IMR-90 (cell line): Measurements from ENCODE around the gene PDCD2L. TPM values are rescaled to one million over a fixed set of nuclear protein-coding genes. Genes with fewer than 3 reads are reported as not detected.

Experiments
- ATAC-seq: fragments of 200-7000 bp; cut with Tn5 transposase; 2 replicates; pipeline ENCODE4 v1.9.1; 2020; ENCODE audit warnings: low read depth, mild to moderate bottlenecking, moderate library complexity
- BruUV-seq: library from RNA; stranded (reverse); fragments of 400-500 nt; replicated peaks from 2 replicates; lab custom pipeline; 2021; lab: Mats Ljungman, UMichigan
- CTCF ChIA-PET: fragments of 300-600 bp; formaldehyde crosslinking; extraction: SDS; loops from one replicate; lab custom pipeline; 2021; ENCODE audit warnings: antibody characterized with exemption; lab: Yijun Ruan, JAX
- POLR2A ChIA-PET: fragments of 300-600 bp; sonication (Branson Sonifier 250); formaldehyde crosslinking; loops from one replicate; lab custom pipeline; 2022; ENCODE audit warnings: antibody characterized with exemption; ENCODE audit not compliant: unreplicated experiment; lab: Charles Lee
- DNase-seq: peaks from one replicate; pipeline ENCODE4 v3.0.0; 2013
- H2AFZ ChIP-seq: replicated peaks from 2 replicates; pipeline ENCODE3; 2013; ENCODE audit warnings: low read length, mild to moderate bottlenecking; ENCODE audit not compliant: poor library complexity
- H2AK5ac ChIP-seq: 2 replicates; pipeline ENCODE4 v1.6.1; 2013; ENCODE audit warnings: low read depth, low read length, inconsistent platforms
- H2AK9ac ChIP-seq: replicated peaks from 2 replicates; pipeline ENCODE3; 2013; ENCODE audit warnings: mild to moderate bottlenecking, low read depth, low read length, moderate library complexity; ENCODE audit not compliant: poor library complexity
- H2BK120ac ChIP-seq: 2 replicates; pipeline ENCODE4 v1.6.1; 2013; ENCODE audit warnings: low read depth, low read length, inconsistent platforms
- H2BK15ac ChIP-seq: 3 replicates; pipeline ENCODE4 v1.6.1; 2013; ENCODE audit warnings: low read depth, low read length, inconsistent platforms
- H2BK20ac ChIP-seq: 2 replicates; pipeline ENCODE4 v1.6.1; 2013; ENCODE audit warnings: low read depth, mild to moderate bottlenecking, inconsistent platforms, low read length, moderate library complexity
- H2BK5ac ChIP-seq: 2 replicates; pipeline ENCODE4 v1.6.1; 2013; ENCODE audit warnings: mild to moderate bottlenecking, low read depth, low read length, inconsistent platforms; ENCODE audit not compliant: poor library complexity, severe bottlenecking
- H3K14ac ChIP-seq: replicated peaks from 2 replicates; pipeline ENCODE4 v1.6.1; 2013; ENCODE audit warnings: low read depth, low read length, inconsistent platforms
- H3K18ac ChIP-seq: 2 replicates; pipeline ENCODE4 v1.6.1; 2013; ENCODE audit warnings: low read depth, low read length, control low read depth
- H3K23ac ChIP-seq: 2 replicates; pipeline ENCODE4 v1.6.1; 2013; ENCODE audit warnings: low read depth, low read length, inconsistent platforms
- H3K27ac ChIP-seq: 2 replicates; pipeline ENCODE4 v1.5.1; 2013; ENCODE audit warnings: mild to moderate bottlenecking, control low read depth, low read length; ENCODE audit not compliant: insufficient read depth
- H3K27me3 ChIP-seq: 2 replicates; pipeline ENCODE4 v1.6.1; 2013; ENCODE audit warnings: low read length; ENCODE audit not compliant: control insufficient read depth, insufficient read depth
- H3K36me3 ChIP-seq: 2 replicates; pipeline ENCODE4 v1.6.1; 2013; ENCODE audit warnings: low read length, mixed read lengths; ENCODE audit not compliant: control insufficient read depth, insufficient read depth
- H3K4ac ChIP-seq: 2 replicates; pipeline ENCODE4 v1.6.1; 2013; ENCODE audit warnings: low read depth, low read length, inconsistent platforms
- H3K4me1 ChIP-seq: 2 replicates; pipeline ENCODE4 v1.6.1; 2013; ENCODE audit warnings: low read length, mixed read lengths; ENCODE audit not compliant: control insufficient read depth, insufficient read depth
- H3K4me2 ChIP-seq: 2 replicates; pipeline ENCODE4 v1.6.1; 2013; ENCODE audit warnings: low read depth, mild to moderate bottlenecking, control low read depth, low read length, moderate library complexity
- H3K4me3 ChIP-seq: 2 replicates; pipeline ENCODE4 v1.5.1; 2013; ENCODE audit warnings: low read depth, mild to moderate bottlenecking, control low read depth, low read length, moderate library complexity; ENCODE audit not compliant: insufficient read depth
- H3K56ac ChIP-seq: 2 replicates; pipeline ENCODE4 v1.6.1; 2013; ENCODE audit warnings: low read length, inconsistent platforms; ENCODE audit not compliant: insufficient read depth; ENCODE audit errors: extremely low read depth
- H3K79me1 ChIP-seq, 2 experiments: 2 replicates each; pipeline ENCODE4 v1.6.1; 2013; ENCODE audit warnings: low read length in 2 of 2, inconsistent platforms in 1 of 2, low read depth in 1 of 2
- H3K9ac ChIP-seq: 2 replicates; pipeline ENCODE4 v1.6.1; 2013; ENCODE audit warnings: low read depth, low read length, control low read depth
- H3K9me1 ChIP-seq: 2 replicates; pipeline ENCODE4 v1.6.1; 2013; ENCODE audit warnings: low read length, inconsistent platforms; ENCODE audit not compliant: insufficient read depth
- H3K9me3 ChIP-seq: 2 replicates; pipeline ENCODE4 v1.6.1; 2013; ENCODE audit warnings: low read length; ENCODE audit not compliant: control insufficient read depth, insufficient read depth
- H4K20me1 ChIP-seq: 2 replicates; pipeline ENCODE4 v1.6.1; 2013; ENCODE audit warnings: low read length, inconsistent platforms; ENCODE audit not compliant: insufficient read depth
- H4K5ac ChIP-seq: 2 replicates; pipeline ENCODE4 v1.6.1; 2013; ENCODE audit warnings: mild to moderate bottlenecking, low read depth, low read length, control low read depth
- H4K8ac ChIP-seq, 2 experiments: 2 replicates each; pipeline ENCODE4 v1.6.1; 2013; ENCODE audit warnings: low read depth in 2 of 2, low read length in 2 of 2, control low read depth in 1 of 2, inconsistent platforms in 1 of 2
- H4K91ac ChIP-seq: 2 replicates; pipeline ENCODE4 v1.6.1; 2013; ENCODE audit warnings: low read depth, low read length, inconsistent platforms; ENCODE audit not compliant: insufficient read depth
- BHLHE40 ChIP-seq: fragments of 150-350 bp; IDR thresholded peaks from 2 replicates; pipeline ENCODE4 v1.6.1; 2016; ENCODE audit warnings: mild to moderate bottlenecking, low read depth, low read length
- CEBPB ChIP-seq: IDR thresholded peaks from 2 replicates; pipeline ENCODE4 v1.6.1; 2012; ENCODE audit warnings: low read depth, low read length, improper control_type of control experiment
- FOS ChIP-seq: fragments of 150-350 bp; IDR thresholded peaks from 2 replicates; pipeline ENCODE4 v1.6.1; 2016; ENCODE audit warnings: low read depth, low read length
- MAZ ChIP-seq: IDR thresholded peaks from 2 replicates; pipeline ENCODE4 v1.6.1; 2012; ENCODE audit warnings: low read depth, mild to moderate bottlenecking, low read length, improper control_type of control experiment, moderate library complexity, borderline replicate concordance
- POLR2A ChIP-seq: IDR thresholded peaks from 2 replicates; pipeline ENCODE4 v1.6.1; 2012; ENCODE audit warnings: mild to moderate bottlenecking, low read depth, low read length
- WGBS, 2 experiments: methylation state at CpG; one replicate each; pipeline versions ENCODE4 v1.1.5 to v1.1.7; 2013; ENCODE audit warnings: missing lambda C conversion rate in 2 of 2; ENCODE audit not compliant: insufficient read length in 1 of 2; ENCODE audit errors: extremely low coverage in 2 of 2; 5-methylcytosine and 5-hydroxymethylcytosine counted together
- dilution Hi-C: fragments of 300-500 bp; cut with HindIII; formaldehyde crosslinking; loops from one replicate; pipeline ENCODE4 v1.14.3; 2018; ENCODE audit warnings: low sequenced_read_pairs; ENCODE audit not compliant: unreplicated experiment
- in situ Hi-C: fragments of 300-500 bp; cut with MboI; formaldehyde crosslinking; loops from 3 replicates; pipeline ENCODE4 v1.14.3; 2019; ENCODE audit warnings: low sequenced_read_pairs, inconsistent platforms, mixed read lengths
- intact Hi-C: fragments of 100-400 bp; cut with micrococcal nuclease; formaldehyde crosslinking; loops from 2 replicates; pipeline ENCODE4 v1.10.0; 2022
- polyA plus RNA-seq, 3 experiments: library from polyadenylated mRNA; depleted of rRNA; stranded (reverse); fragments of >200 nt; gene quantifications; 2 replicates each; pipeline ENCODE4 v1.2.3, GENCODE V29; 2012; ENCODE audit warnings: low replicate concordance in 1 of 3
- total RNA-seq: library from RNA; depleted of rRNA; stranded (reverse); fragments of >200 nt; gene quantifications from 2 replicates; pipeline ENCODE4 v1.2.3, GENCODE V29; 2012; rRNA removed

Gene PDCD2L
- total and polyA plus RNA-seq, 2 of the 4 experiments (the other 2 are of a cell fraction), result 10.6 to 13.0 TPM

DNA sequence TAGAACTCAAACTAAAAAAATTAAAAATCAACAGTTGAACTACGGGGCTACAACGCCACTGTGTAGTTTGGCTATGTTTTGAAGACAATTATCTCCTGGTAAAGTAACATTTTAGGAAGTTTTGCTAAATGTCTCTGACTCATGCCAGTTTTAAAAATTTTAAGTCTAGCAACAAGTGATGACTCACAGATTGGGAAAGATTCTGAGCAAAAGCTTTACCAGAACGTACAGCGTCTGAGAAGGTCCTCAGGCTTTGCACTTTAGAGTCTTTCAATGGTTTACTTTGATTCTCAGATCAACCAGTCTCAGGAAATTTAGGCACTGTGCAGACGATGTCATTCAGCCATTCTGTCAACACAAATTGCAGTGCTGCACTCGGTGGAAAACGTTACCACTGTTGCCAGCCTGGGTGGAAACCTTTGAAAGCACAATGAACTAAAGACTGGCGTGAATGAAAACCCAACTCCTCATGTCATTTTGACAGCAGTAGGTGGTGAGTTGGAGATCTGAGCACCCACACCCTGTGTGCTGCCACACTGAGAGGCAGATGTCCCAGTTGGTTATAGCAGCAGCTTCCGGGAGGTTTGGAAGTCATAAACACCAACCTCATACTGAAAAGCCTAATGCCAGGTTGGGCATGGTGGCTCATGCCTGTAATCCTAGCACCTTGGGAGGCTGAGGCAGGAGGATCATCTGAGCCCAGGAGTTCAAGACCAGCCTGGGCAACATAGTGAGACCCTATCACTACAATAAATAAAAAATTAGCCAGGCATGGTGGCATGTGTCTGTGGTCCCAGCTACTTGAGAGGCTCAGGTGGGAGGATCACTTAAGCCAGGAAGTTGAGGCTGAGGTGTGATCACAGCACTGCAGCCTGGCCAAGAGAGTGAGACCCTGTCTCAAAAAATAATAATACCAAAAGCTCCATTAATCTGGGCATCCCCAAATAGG is 71.1 kb downstream of the PDCD2L start:
- in situ Hi-C loops, result no loop called here
- POLR2A ChIA-PET, result interaction anchor here (0.6 kb wide), 1 partner anchor 270 kb away, joined by 6 read pairs; no protein-coding TSS in a partner anchor
- peak; percentile 89 for ATAC-seq

More for the DNA sequence above, 71.1 kb downstream of the PDCD2L start:
- H3K4ac ChIP-seq, result peak overlapping the region; percentile 11
- H4K20me1 ChIP-seq, result peaks cover 12% of the 10 kb centered on the region
- H3K14ac ChIP-seq, result peak overlapping the region; percentile 47; the same call in 1 of the 2 replicates
- H3K27me3 ChIP-seq, result no peaks in the 10 kb centered on the region
- H3K9me1 ChIP-seq, result peaks cover 14% of the 10 kb centered on the region
- H4K91ac ChIP-seq, result peak overlapping the region; percentile 55
- H3K79me1 ChIP-seq, result peaks cover 4 to 32% of the 10 kb centered on the region in 2 experiments; a peak in 2 of 4 replicates
- peak overlapping the region; percentile 57 for H2BK5ac ChIP-seq
- H3K18ac ChIP-seq, result peak overlapping the region; percentile 10; the same call in 1 of the 2 replicates
- H4K8ac ChIP-seq, result peak overlapping the region in 1 of 2 experiments; percentile 42; a peak in 1 of 4 replicates
- no peak overlapping the region for H3K4me3 ChIP-seq
- dilution Hi-C loops (no loop called here), intact Hi-C loops (no loop called here)
- peak overlapping the region; percentile 1; the same call in 1 of the 2 replicates for H2BK120ac ChIP-seq
- H3K4me2 ChIP-seq, result peak overlapping the region; percentile 67
- peaks cover 14% of the 10 kb centered on the region for H3K36me3 ChIP-seq
- H2AK9ac ChIP-seq, result peak overlapping the region; percentile 29
- DNase-seq, result peak; percentile 91
- no peak overlapping the region for H2AFZ ChIP-seq
- H3K9me3 ChIP-seq, result no peaks in the 10 kb centered on the region
- CTCF ChIA-PET, result no interaction called here
- no peak overlapping the region for H2BK15ac ChIP-seq
- peak overlapping the region; percentile 1; the same call in 1 of the 2 replicates for H3K23ac ChIP-seq
- BruUV-seq, result no TSS peak
- peaks cover 6% of the 10 kb centered on the region for H3K4me1 ChIP-seq
- H3K27ac ChIP-seq, result peak overlapping the region; percentile 71
- no peak overlapping the region for H3K9ac ChIP-seq
- no peak overlapping the region for H4K5ac ChIP-seq
- 0% methylated on average over 2 of the region's 9 CpGs; no CpG with 5 or more reads in 1 of the 2 experiments for WGBS, 2 experiments
- H2AK5ac ChIP-seq, result peak overlapping the region; percentile 38; the same call in 1 of the 2 replicates
- H3K56ac ChIP-seq, result no peak overlapping the region
- no peak for TF ChIP-seq MAZ
- peak; percentile 98 for TF ChIP-seq FOS
- TF ChIP-seq POLR2A, result no peak
- TF ChIP-seq BHLHE40, result peak; percentile 62; the same call in 1 of the 2 replicates
- TF ChIP-seq CEBPB, result peak; percentile 95
- peak overlapping the region; percentile 42 for H2BK20ac ChIP-seq

Other genes starting within 250 kb of the PDCD2L start
- 44.3 and 49.4 TPM in 2 replicates for gene LSM14A, start 231.9 kb upstream of the PDCD2L start, total RNA-seq
- gene LSM14A, start 231.9 kb upstream of the PDCD2L start, polyA plus RNA-seq (2012; rRNA removed), result 54.8 and 66.1 TPM in 2 replicates
- 13.8 and 15.0 TPM in 2 replicates for gene GARRE1, start 149.8 kb upstream of the PDCD2L start, total RNA-seq
- 16.9 and 21.5 TPM in 2 replicates for gene GARRE1, start 149.8 kb upstream of the PDCD2L start, polyA plus RNA-seq (2012; rRNA removed)
- gene GPI, start 39.2 kb upstream of the PDCD2L start, total RNA-seq, result 142 and 147 TPM in 2 replicates
- 239 and 245 TPM in 2 replicates for gene GPI, start 39.2 kb upstream of the PDCD2L start, polyA plus RNA-seq (2012; rRNA removed)
- gene UBA2, start 24.0 kb downstream of the PDCD2L start, total RNA-seq, result 135 and 153 TPM in 2 replicates
- gene UBA2, start 24.0 kb downstream of the PDCD2L start, polyA plus RNA-seq (2012; rRNA removed), result 82.3 and 82.8 TPM in 2 replicates
- gene WTIP, start 77.4 kb downstream of the PDCD2L start, total RNA-seq, result 35.0 and 48.9 TPM in 2 replicates
- gene WTIP, start 77.4 kb downstream of the PDCD2L start, polyA plus RNA-seq (2012; rRNA removed), result 30.3 and 30.7 TPM in 2 replicates